ENCODE data around the gene AKAP10.

DNA sequence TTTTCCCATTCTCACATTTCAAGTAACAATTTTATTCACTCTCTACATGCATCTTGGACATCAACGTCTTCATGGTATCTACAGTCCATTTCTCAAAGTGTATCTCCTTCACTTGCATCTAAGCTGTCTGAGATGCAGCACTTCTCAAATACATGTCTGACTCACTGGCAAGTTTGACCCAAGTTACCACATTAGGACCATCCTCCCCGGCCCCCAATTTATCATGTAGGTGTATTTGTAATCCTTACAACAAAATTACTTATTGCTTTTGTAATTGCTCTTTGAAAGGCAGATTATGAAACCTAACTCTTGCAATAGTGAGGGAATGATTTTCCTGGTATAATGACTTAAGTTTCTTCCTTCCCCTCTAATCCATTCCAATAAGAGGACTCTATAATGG lies 80.9 kb downstream of the AKAP10 start:
- TF ChIP-seq MXI1 (IDR thresholded peaks at IDR 0.05; ENCODE audit: borderline replicate concordance, low read depth, low read length) (no peak), MAFK (IDR thresholded peaks at IDR 0.05; ENCODE audit: low read depth, low read length) (no peak), RFX5 (IDR thresholded peaks at IDR 0.05; ENCODE audit: low read depth, low read length) (no peak)
- TF ChIP-seq, protein P1, sequence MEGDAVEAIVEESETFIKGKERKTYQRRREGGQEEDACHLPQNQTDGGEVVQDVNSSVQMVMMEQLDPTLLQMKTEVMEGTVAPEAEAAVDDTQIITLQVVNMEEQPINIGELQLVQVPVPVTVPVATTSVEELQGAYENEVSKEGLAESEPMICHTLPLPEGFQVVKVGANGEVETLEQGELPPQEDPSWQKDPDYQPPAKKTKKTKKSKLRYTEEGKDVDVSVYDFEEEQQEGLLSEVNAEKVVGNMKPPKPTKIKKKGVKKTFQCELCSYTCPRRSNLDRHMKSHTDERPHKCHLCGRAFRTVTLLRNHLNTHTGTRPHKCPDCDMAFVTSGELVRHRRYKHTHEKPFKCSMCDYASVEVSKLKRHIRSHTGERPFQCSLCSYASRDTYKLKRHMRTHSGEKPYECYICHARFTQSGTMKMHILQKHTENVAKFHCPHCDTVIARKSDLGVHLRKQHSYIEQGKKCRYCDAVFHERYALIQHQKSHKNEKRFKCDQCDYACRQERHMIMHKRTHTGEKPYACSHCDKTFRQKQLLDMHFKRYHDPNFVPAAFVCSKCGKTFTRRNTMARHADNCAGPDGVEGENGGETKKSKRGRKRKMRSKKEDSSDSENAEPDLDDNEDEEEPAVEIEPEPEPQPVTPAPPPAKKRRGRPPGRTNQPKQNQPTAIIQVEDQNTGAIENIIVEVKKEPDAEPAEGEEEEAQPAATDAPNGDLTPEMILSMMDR (conservative IDR thresholded peaks at IDR 0.05; ENCODE audit: low read depth, low read length) = no peak
